Measurements from ENCODE around the gene B4GALT1.

GRCh38 chr9:33140401-33141360, 26.5 kb downstream of the B4GALT1 start:
- TF ChIP-seq CTCF (IDR thresholded peaks at IDR 0.05) (no peak), POLR2A (IDR thresholded peaks at IDR 0.05) (no peak)

Measured in lower leg skin (tissue), 3 donors.